C4-2B (cell line): ENCODE measurements around the gene SLC16A3.

Source experiments
- H3K27ac ChIP-seq: fragments of 450-650 bp; 2 replicates; pipeline ENCODE4 v1.5.1; 2017
- ZFX ChIP-seq: fragments of 450-650 bp; IDR thresholded peaks from 2 replicates; pipeline ENCODE4 v1.6.1; 2017
- TF ChIP-seq, protein P1 (sequence below): fragments of 450-650 bp; conservative IDR thresholded peaks from 2 replicates; pipeline ENCODE4 v1.5.1; 2017; ENCODE audit warnings: mild to moderate bottlenecking

The SLC16A3 gene

GRCh38 chr17:82228842-82229697 lies at the start of gene SLC16A3:
TSS of gene SLC16A3 (plus strand) at chr17:82229042. CDS start at chr17:82236009, 6,967 bp downstream.
- no peak for TF ChIP-seq ZFX
- TF ChIP-seq, protein P1, sequence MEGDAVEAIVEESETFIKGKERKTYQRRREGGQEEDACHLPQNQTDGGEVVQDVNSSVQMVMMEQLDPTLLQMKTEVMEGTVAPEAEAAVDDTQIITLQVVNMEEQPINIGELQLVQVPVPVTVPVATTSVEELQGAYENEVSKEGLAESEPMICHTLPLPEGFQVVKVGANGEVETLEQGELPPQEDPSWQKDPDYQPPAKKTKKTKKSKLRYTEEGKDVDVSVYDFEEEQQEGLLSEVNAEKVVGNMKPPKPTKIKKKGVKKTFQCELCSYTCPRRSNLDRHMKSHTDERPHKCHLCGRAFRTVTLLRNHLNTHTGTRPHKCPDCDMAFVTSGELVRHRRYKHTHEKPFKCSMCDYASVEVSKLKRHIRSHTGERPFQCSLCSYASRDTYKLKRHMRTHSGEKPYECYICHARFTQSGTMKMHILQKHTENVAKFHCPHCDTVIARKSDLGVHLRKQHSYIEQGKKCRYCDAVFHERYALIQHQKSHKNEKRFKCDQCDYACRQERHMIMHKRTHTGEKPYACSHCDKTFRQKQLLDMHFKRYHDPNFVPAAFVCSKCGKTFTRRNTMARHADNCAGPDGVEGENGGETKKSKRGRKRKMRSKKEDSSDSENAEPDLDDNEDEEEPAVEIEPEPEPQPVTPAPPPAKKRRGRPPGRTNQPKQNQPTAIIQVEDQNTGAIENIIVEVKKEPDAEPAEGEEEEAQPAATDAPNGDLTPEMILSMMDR = no peak
- peak within 1 kb of the TSS; percentile 95 for H3K27ac ChIP-seq

- no peak overlapping the region for H3K27ac ChIP-seq
- TF ChIP-seq ZFX = no peak
- TF ChIP-seq, protein P1 = no peak
Observed at GRCh38 chr17:82179412-82179811, 49.4 kb upstream of the SLC16A3 start.

DNA sequence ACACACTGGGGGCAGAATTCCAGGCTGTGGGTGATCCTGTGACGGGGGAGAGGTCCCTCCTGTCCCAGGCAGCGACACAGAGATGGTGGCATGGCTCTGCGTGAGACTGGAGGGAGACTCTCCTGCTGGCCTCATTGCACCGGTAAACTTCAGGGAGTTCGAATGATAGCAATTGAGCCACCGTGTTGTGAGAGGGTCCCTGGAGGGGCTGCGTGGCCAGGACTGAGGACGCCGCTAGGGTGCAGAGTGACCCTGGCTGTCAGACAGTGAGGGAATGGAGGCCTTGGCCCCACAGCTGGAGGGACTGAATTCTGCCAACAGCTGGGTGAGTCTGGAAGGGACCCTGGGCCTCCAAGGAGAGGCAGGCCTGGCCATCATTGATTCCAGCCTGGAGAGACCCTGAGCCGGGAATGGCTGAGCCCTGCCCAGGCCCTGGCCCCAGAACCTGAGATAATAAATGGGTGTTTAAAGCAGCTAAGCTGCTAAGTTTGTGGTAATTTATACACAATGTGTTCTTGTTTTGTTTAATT lies 48.8 kb upstream of the SLC16A3 start:
- no peak overlapping the region for H3K27ac ChIP-seq
- TF ChIP-seq, protein P1 = no peak
- TF ChIP-seq ZFX = no peak

DNA sequence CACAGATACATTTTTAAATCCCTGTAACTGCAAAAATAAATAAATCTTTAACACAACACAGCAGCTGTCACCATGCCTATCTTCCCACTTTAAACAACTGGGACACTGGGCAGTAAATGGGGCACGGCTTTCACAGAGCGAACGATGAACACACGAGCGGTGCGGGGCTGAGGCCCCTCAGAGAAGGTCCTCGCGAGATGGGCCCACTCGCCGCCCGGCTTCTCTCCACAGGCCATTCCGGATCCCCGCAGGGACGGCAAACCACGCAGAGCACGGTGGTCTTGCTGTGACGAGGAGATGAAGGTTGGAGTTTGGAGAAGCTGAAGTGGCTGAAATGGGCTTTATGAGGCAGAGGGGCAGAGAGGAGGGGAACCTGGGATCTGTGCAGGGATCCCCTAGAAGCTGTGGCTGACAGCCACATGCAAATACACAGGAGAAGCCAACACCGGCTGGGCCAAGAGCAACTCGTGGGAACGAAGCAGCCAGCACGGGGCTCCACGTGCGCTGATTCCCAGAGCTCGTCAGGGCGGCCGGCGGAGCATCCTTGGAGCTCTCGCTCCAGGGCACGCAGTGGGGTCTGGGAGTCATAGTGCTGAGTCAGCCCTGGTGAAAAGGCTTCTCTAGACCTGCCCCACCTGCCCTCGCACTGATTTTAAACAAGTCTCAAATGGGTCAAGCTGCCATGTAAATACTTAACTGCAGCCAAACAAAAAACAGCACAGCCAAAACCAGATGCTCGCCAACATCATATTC lies 47.9 kb upstream of the SLC16A3 start:
- no peak overlapping the region for H3K27ac ChIP-seq
- TF ChIP-seq, protein P1 = no peak
- no peak for TF ChIP-seq ZFX

GRCh38 chr17:82184761-82185160 lies 44.1 kb upstream of the SLC16A3 start:
- no peak overlapping the region for H3K27ac ChIP-seq
- TF ChIP-seq ZFX = no peak
- TF ChIP-seq, protein P1 = no peak

- TF ChIP-seq ZFX = no peak
- TF ChIP-seq, protein P1 = no peak
- H3K27ac ChIP-seq = no peak overlapping the region
Observed at GRCh38 chr17:82186221-82186620, 42.6 kb upstream of the SLC16A3 start.

GRCh38 chr17:82187500-82187899 lies 41.3 kb upstream of the SLC16A3 start:
- TF ChIP-seq, protein P1 = no peak
- no peak for TF ChIP-seq ZFX
- no peak overlapping the region for H3K27ac ChIP-seq
